Measurements from ENCODE around the gene SLC12A2. TPM values are rescaled to one million over a fixed set of nuclear protein-coding genes. Genes with fewer than 3 reads are reported as not detected.
A peak's percentile ranks its signal among the peaks of the same experiment; 100 is the strongest.

The SLC12A2 gene
- polyA plus RNA-seq, 1 donor (not counting 4 experiments of a cell fraction or from before 2014, with no cell fraction given), result 15.5 TPM

GRCh38 chr5:128212191-128212806 lies 128.7 kb downstream of the SLC12A2 start:
- Histone ChIP-seq H3K4me1 (ENCODE audit: control insufficient read depth, extremely low read depth, insufficient read depth, low read length) (peaks cover under 1% of the 10 kb centered on the region), H4K20me1 (ENCODE audit: control insufficient read depth, extremely low read depth, insufficient read depth, low read length) (no peaks in the 10 kb centered on the region), H3K79me2 (ENCODE audit: control insufficient read depth, insufficient read depth, low read length) (no peaks in the 10 kb centered on the region), H2AFZ (ENCODE audit: control insufficient read depth, low read length) (no peak overlapping the region), H3K9me1 (ENCODE audit: control insufficient read depth, extremely low read depth, insufficient read depth, low read length) (no peaks in the 10 kb centered on the region), H3K27me3 (ENCODE audit: control insufficient read depth, extremely low read depth, insufficient read depth, low read length) (no peaks in the 10 kb centered on the region), H3K9ac (ENCODE audit: control insufficient read depth, extremely low read depth, insufficient read depth, low read length) (no peak overlapping the region), H3K27ac (ENCODE audit: control insufficient read depth, insufficient read depth, low read length) (no peak overlapping the region), H3K36me3 (ENCODE audit: control insufficient read depth in 2 of 2, extremely low read depth in 1 of 2, insufficient read depth in 2 of 2, low read length in 2 of 2) (no peaks in the 10 kb centered on the region), H3K4me2 (ENCODE audit: control insufficient read depth, extremely low read depth, insufficient read depth, low read depth, low read length) (no peak overlapping the region), H3K9me3 (ENCODE audit: control insufficient read depth, low read depth, low read length) (no peaks in the 10 kb centered on the region), H3K4me3 (ENCODE audit: control insufficient read depth in 2 of 3, extremely low read depth in 1 of 3, insufficient read depth in 2 of 3, low read depth in 1 of 3, low read length in 3 of 3) (no peak overlapping the region)
- dilution Hi-C loops (cut with MboI; ENCODE audit: extremely low pct_ligation_motif_present, low sequenced_read_pairs), result no loop called here
- DNase-seq (ENCODE audit: low read depth, low spot score), result no peak
- FAIRE-seq, result no peak
- TF ChIP-seq CTCF (optimal IDR thresholded peaks at IDR 0.05 in 1 of 3, IDR thresholded peaks at IDR 0.05 in 1 of 3, conservative IDR thresholded peaks at IDR 0.05 in 1 of 3; ENCODE audit: extremely low read depth in 1 of 3, insufficient read depth in 2 of 3, low read length in 3 of 3) (no peak), EZH2 (IDR thresholded peaks at IDR 0.05; ENCODE audit: low read length) (no peak)

- no peak overlapping the region for H3K9ac ChIP-seq (ENCODE audit: control insufficient read depth, extremely low read depth, insufficient read depth, low read length)
- dilution Hi-C loops (cut with MboI; ENCODE audit: extremely low pct_ligation_motif_present, low sequenced_read_pairs), result no loop called here
- no peak overlapping the region for H3K4me3 ChIP-seq (ENCODE audit: control insufficient read depth in 2 of 3, extremely low read depth in 1 of 3, insufficient read depth in 2 of 3, low read depth in 1 of 3, low read length in 3 of 3)
- no peak overlapping the region for H3K27ac ChIP-seq (ENCODE audit: control insufficient read depth, insufficient read depth, low read length)
- no peaks in the 10 kb centered on the region for H3K36me3 ChIP-seq (ENCODE audit: control insufficient read depth in 2 of 2, extremely low read depth in 1 of 2, insufficient read depth in 2 of 2, low read length in 2 of 2)
- H3K9me3 ChIP-seq (ENCODE audit: control insufficient read depth, low read depth, low read length), result no peaks in the 10 kb centered on the region
- H3K27me3 ChIP-seq (ENCODE audit: control insufficient read depth, extremely low read depth, insufficient read depth, low read length), result no peaks in the 10 kb centered on the region
- H3K4me1 ChIP-seq (ENCODE audit: control insufficient read depth, extremely low read depth, insufficient read depth, low read length), result peaks cover 3% of the 10 kb centered on the region
- peak; percentile 63 to 78 (median 68) for TF ChIP-seq CTCF (optimal IDR thresholded peaks at IDR 0.05 in 1 of 3, IDR thresholded peaks at IDR 0.05 in 1 of 3, conservative IDR thresholded peaks at IDR 0.05 in 1 of 3; ENCODE audit: extremely low read depth in 1 of 3, insufficient read depth in 2 of 3, low read length in 3 of 3)
- no peak for TF ChIP-seq EZH2 (IDR thresholded peaks at IDR 0.05; ENCODE audit: low read length)
- FAIRE-seq (peak; percentile 95), DNase-seq (ENCODE audit: low read depth, low spot score) (peak; percentile 13)
- H2AFZ ChIP-seq (ENCODE audit: control insufficient read depth, low read length), result no peak overlapping the region
- no peaks in the 10 kb centered on the region for H3K9me1 ChIP-seq (ENCODE audit: control insufficient read depth, extremely low read depth, insufficient read depth, low read length)
- no peaks in the 10 kb centered on the region for H3K79me2 ChIP-seq (ENCODE audit: control insufficient read depth, insufficient read depth, low read length)
- H3K4me2 ChIP-seq (ENCODE audit: control insufficient read depth, extremely low read depth, insufficient read depth, low read depth, low read length), result no peak overlapping the region
- no peaks in the 10 kb centered on the region for H4K20me1 ChIP-seq (ENCODE audit: control insufficient read depth, extremely low read depth, insufficient read depth, low read length)
Measured at GRCh38 chr5:128213340-128213739, 129.8 kb downstream of the SLC12A2 start.

Measured in keratinocyte (primary cell).